Retinal pigment epithelial cell (primary cell): ENCODE data around the gene NUBP2.
A peak's percentile ranks its signal among the peaks of the same experiment; 100 is the strongest.

Experiments
- DNase-seq: peaks from one replicate; pipeline ENCODE4 v3.0.0-alpha.2; 2010; ENCODE audit warnings: low read depth
- H3K4me3 ChIP-seq: 2 replicates; pipeline ENCODE4 v1.5.1; 2011; ENCODE audit warnings: mild to moderate bottlenecking, low read length, control low read depth, moderate library complexity
- TF ChIP-seq, protein P1 (sequence below): conservative IDR thresholded peaks from 2 replicates; pipeline ENCODE4 v1.5.1; 2011; ENCODE audit warnings: low read depth, low read length, control low read depth, inconsistent platforms

Gene NUBP2

DNA sequence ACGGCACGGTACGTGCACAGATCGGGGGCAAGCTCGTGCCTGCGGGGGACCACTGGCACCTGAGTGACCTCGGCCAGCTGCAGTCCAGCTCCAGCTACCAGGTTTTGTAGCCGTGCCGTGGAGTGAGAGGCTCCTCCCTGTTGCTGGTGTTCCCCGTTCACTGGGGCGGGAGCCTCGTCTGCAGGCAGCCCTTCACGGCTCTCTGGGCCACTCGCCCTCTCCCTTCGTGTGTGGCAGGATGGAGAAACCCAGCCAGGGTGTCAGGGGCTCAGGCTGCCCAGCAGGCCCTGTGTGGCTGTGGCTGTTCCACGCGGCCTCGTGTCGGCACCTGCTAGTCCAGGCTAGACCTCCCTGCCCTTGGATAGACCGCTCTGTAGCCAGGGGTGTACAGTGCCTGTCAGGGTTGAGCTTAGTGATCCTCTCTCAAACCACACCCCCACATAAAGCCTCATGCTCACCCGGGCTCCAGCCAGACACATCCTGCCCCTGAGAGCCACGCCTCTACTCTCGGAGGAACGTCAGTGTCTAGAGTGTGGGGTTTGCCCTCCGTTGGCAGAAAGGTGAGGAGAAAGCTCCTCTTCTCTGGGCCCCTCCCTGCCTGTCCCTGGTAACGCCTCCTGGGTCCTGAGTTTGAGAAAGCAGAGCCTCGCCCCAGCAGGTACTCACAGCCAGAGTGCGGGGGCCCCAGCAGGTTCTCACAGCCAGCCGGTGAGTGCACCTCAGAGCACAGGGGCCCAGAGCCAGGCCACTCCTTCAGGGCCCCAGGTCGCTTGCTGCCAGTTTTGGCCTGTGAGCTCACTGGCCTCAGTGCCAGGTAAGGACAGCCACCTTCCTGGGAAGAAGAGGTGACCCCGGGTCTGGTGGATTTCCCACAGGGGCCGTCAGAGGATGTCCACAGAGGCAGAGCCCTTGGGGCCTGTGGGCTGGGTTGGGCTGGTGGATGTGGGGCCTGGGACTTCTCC, 39.1 kb upstream of the NUBP2 start:
- TF ChIP-seq, protein P1, sequence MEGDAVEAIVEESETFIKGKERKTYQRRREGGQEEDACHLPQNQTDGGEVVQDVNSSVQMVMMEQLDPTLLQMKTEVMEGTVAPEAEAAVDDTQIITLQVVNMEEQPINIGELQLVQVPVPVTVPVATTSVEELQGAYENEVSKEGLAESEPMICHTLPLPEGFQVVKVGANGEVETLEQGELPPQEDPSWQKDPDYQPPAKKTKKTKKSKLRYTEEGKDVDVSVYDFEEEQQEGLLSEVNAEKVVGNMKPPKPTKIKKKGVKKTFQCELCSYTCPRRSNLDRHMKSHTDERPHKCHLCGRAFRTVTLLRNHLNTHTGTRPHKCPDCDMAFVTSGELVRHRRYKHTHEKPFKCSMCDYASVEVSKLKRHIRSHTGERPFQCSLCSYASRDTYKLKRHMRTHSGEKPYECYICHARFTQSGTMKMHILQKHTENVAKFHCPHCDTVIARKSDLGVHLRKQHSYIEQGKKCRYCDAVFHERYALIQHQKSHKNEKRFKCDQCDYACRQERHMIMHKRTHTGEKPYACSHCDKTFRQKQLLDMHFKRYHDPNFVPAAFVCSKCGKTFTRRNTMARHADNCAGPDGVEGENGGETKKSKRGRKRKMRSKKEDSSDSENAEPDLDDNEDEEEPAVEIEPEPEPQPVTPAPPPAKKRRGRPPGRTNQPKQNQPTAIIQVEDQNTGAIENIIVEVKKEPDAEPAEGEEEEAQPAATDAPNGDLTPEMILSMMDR = no peak
- no peak for DNase-seq
- no peak overlapping the region for H3K4me3 ChIP-seq

DNA sequence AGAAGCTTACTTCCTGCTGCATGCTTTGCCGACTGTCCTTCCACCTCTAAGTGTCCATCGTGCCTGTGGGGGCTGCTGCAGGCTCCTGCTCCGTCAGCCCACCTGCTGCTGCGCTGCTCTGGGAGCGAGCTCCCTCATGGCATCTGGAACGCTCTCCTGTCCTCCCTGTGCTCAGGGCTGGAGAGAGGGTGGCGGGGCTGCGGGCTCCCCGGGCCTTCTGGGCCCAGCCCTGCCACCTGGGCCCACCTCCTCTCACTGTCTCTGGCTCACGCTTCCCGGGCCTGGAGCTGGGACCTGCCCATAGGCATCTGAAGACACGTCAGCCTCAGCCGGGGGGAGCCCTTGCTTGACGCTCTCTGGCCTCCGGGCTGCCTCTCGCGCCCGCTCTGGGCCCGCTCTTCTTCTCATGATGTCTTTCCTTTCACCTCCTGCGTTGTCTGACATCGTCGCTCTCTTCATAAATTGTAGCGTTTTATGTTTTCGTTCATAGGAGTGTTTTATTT, 38.4 kb upstream of the NUBP2 start:
- DNase-seq = no peak
- TF ChIP-seq, protein P1 = no peak
- no peak overlapping the region for H3K4me3 ChIP-seq

DNA sequence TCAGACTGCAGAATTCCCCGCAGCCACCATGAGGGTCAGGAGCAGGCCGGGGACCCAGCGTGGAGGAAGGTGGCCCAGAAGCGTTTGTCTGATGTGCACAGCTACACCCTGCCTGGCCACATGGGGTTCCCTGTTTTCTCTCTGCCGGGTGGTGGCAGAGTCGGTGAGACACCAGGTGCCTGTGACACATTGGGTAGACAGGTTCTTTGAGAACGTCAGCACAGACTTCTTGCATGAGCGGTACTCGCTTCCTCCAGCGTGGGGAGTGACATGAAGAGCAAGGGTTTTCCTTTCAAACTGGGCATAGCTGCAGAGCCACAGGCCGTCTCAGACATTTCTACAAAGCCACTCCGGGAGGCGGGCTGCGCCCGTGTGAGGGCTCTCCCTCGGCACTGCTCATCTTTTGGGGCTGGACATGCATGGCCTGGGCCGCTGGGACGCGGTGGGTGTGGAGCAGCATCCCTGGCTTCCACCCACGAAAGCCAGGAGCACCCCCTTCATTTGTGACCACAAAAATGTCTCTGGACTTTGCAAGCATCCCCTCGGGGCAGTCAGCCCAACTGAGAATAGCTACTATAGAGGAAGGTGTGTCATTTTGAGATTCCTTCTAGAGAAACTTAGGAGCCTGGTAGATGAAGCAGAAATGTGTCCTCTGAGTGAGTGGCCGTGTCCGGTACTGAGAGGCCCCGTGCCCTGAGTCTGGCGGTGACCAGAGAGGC, 37.4 kb upstream of the NUBP2 start:
- TF ChIP-seq, protein P1 = no peak
- no peak overlapping the region for H3K4me3 ChIP-seq
- DNase-seq = no peak

DNA sequence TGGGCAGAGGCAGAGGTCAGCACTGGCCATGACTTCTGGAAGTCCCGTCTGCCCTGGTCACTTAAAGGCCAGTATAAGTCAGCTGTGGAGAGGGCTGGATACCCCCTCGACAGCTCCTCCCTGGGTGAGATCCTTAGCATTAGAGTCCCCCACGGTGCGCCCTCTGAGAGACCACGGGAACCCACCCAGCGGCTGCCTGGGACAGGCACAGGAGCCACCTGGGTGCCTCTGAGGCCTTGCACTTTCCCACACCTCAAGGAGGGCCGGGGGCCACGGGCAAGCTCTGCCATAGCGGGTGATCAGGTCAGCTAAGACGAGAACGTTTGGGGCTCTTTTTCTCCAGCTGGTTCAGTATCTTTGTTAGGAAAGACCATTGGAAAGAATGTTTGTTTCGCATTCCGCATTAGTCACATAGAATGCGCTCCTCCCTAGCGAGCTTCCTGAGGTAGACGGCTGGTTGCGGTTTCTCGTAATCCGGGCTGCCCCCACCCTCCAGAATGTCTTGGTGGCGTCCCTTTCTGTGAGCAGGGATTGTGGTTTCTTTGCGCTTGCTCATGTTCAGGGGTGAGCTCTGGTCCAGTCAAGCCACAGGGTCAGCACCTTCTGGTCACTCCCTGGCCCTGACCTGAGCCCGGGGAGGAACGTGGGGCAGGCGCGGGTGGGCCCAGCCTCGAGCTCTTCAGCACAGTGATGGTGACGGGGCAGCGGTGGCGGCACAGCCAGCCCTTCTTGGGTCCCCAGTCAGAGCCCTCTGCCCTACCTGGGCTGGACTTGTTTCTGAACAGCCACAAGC, 36.7 kb upstream of the NUBP2 start:
- TF ChIP-seq, protein P1 = no peak
- no peak overlapping the region for H3K4me3 ChIP-seq
- peak; percentile 37 for DNase-seq

DNA sequence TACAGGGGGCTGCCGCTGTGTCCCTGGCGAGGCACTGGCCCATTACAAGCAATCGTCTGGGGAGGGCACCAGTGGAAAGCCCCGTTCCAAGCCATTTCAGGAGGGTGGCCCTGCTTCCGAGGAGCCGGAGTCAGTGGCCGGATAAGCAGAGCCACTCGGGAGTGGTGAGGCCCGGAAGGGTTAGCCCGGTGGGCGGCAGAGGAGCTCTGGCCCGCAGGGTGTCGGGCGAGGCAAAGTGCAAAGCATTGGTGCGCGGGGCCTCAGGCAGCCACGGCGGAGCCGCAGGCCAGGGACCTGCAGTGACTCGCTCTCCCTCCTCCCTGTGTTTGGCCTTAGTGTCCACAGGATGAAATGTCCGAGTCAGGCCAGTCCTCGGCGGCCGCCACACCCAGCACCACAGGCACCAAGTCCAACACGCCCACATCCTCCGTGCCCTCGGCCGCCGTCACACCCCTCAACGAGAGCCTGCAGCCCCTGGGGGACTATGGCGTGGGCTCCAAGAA, 36.0 kb upstream of the NUBP2 start:
- no peak for DNase-seq
- TF ChIP-seq, protein P1 = no peak

DNA sequence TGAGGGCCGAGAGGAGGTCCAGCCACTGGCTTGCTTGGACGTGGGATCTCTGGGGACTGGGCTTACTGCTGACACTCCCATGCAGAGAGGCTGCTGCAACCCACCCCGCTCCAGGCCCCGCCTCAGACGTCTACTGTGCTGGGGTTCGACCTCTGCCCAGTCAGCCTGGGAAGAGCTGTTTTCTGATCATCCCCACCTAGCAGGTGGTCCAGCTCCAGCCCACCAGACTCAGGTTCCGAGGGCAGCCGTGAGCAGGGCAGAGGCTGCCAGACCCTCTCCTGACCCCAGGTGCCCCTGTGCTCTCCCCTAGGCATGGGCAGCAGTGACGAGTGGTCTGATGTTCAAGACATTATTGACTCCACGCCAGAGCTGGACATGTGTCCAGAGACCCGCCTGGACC, 34.8 kb upstream of the NUBP2 start:
- TF ChIP-seq, protein P1 = no peak
- no peak for DNase-seq
- no peak overlapping the region for H3K4me3 ChIP-seq

More for the DNA sequence above, 36.0 kb upstream of the NUBP2 start:
- H3K4me3 ChIP-seq = no peak overlapping the region
